HG03060 (cell line): Measurements from ENCODE around the gene MARCKS.

ENCODE experiments used
- ATAC-seq: cut with Tn5 transposase; IDR thresholded peaks from one replicate; pipeline ENCODE4 v1.9.1; 2021; ENCODE audit warnings: low read depth, moderate number of reproducible peaks; ENCODE audit not compliant: unreplicated experiment

The MARCKS gene

GRCh38 chr6:113856625-113857555, at the start of gene MARCKS:
Gene MARCKS (plus strand): TSS chr6:113857345. CDS start chr6:113857746, 401 bp downstream.
- ATAC-seq, result no peak

GRCh38 chr6:113809826-113810225, 47.3 kb upstream of the MARCKS start:
- ATAC-seq, result peak; percentile 39

GRCh38 chr6:113813142-113813541, 44.0 kb upstream of the MARCKS start:
- ATAC-seq, result no peak

- ATAC-seq, result no peak
These were observed 38.6 kb upstream of the MARCKS start for GRCh38 chr6:113818578-113818977.

- no peak for ATAC-seq
These were observed 37.8 kb upstream of the MARCKS start for GRCh38 chr6:113819169-113819830.

GRCh38 chr6:113820761-113821160, 36.4 kb upstream of the MARCKS start:
- ATAC-seq, result no peak

GRCh38 chr6:113821445-113821844, 35.7 kb upstream of the MARCKS start:
- no peak for ATAC-seq

- ATAC-seq, result no peak
These were observed 33.2 kb upstream of the MARCKS start for GRCh38 chr6:113823916-113824315.

- no peak for ATAC-seq
These were observed 32.7 kb upstream of the MARCKS start for GRCh38 chr6:113824411-113824810.

GRCh38 chr6:113824866-113825265, 32.3 kb upstream of the MARCKS start:
- no peak for ATAC-seq

GRCh38 chr6:113825781-113826180, 31.4 kb upstream of the MARCKS start:
- ATAC-seq, result no peak

GRCh38 chr6:113828984-113829695, 28.0 kb upstream of the MARCKS start:
- ATAC-seq, result no peak

GRCh38 chr6:113829696-113830045, 27.5 kb upstream of the MARCKS start:
- no peak for ATAC-seq

- no peak for ATAC-seq
These were observed 27.0 kb upstream of the MARCKS start for GRCh38 chr6:113830140-113830539.

GRCh38 chr6:113833537-113833936, 23.6 kb upstream of the MARCKS start:
- no peak for ATAC-seq

GRCh38 chr6:113837170-113837569, 20.0 kb upstream of the MARCKS start:
- ATAC-seq, result no peak

GRCh38 chr6:113842165-113842564, 15.0 kb upstream of the MARCKS start:
- ATAC-seq, result no peak

GRCh38 chr6:113843500-113844073, 13.6 kb upstream of the MARCKS start:
- no peak for ATAC-seq

- ATAC-seq, result no peak
These were observed 10.6 kb upstream of the MARCKS start for GRCh38 chr6:113846577-113846976.

- ATAC-seq, result no peak
These were observed 9.7 kb upstream of the MARCKS start for GRCh38 chr6:113847447-113847846.

- ATAC-seq, result no peak
These were observed 8.9 kb upstream of the MARCKS start for GRCh38 chr6:113848280-113848679.
